Esophagus muscularis mucosa (tissue), 4 donors: ENCODE measurements around the gene RNF168.
"Not testable (repeated sequence)": the region's sequence is repeated elsewhere in the genome, so short reads cannot be mapped to it uniquely, and the experiment has no call there.

Experiments
- CTCF ChIP-seq, 3 experiments: fragments of 200-600 bp in 2 of 3; fragments of 450-650 bp in 1 of 3; sonication (generic) in 2 of 3; IDR thresholded peaks; one replicate each; pipeline ENCODE4 v1.5.1; 2017 to 2019; ENCODE audit warnings: antibody characterized with exemption in 3 of 3, mild to moderate bottlenecking in 2 of 3, moderate library complexity in 1 of 3
- EP300 ChIP-seq: sonication (generic); formaldehyde crosslinking; IDR thresholded peaks from one replicate; pipeline ENCODE4 v1.6.1; 2017; ENCODE audit warnings: antibody characterized with exemption
- POLR2A ChIP-seq: fragments of 450-650 bp; IDR thresholded peaks from one replicate; pipeline ENCODE4 v1.6.1; 2017; ENCODE audit warnings: antibody characterized with exemption, moderate library complexity, mild to moderate bottlenecking, low read depth

DNA sequence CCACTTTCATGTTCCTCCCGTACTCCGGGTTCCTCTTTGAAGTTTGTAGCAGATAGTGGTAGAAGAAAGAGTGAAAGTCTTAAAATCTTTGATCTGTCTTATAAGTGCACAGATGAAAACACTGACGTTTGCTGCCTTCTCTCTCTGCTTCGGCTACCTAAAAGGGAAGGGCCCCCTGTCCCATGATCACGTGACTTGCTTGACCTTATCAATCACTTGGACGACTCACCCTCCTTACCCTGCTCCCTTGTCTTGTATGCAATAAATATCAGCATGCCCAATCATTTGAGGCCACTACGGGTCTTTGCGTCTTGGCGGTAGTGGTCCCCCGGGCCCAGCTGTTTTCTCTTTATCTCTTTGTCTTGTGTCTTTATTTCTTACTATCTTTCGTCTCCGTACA lies 17.7 kb upstream of the RNF168 start:
- not testable (repeated sequence) for TF ChIP-seq CTCF (IDR thresholded peaks at IDR 0.05); POLR2A; EP300
